A549 (cell line): ENCODE results near the gene FAM20A. TPM values are rescaled to one million over a fixed set of nuclear protein-coding genes. Genes with fewer than 3 reads are reported as not detected.

ENCODE experiments used
- ATAC-seq, 2 experiments: fragments of 200-7000 bp in 1 of 2; fragments of >200 bp in 1 of 2; cut with Nextera tagmentation in 1 of 2; cut with Tn5 transposase in 1 of 2; 3 replicates each; pipeline versions ENCODE4 v1.8.0 to v1.9.1; 2018 to 2020; ENCODE audit warnings: mild to moderate bottlenecking in 1 of 2, moderate library complexity in 1 of 2
- CTCF ChIA-PET: fragments of 300-600 bp; sonication (Branson Sonifier 250); formaldehyde crosslinking; extraction: SDS; loops from one replicate; lab custom pipeline; 2021; ENCODE audit warnings: antibody characterized with exemption, inconsistent platforms; lab: Yijun Ruan, JAX
- POLR2A ChIA-PET: fragments of 350-600 bp; formaldehyde crosslinking; extraction: SDS; loops from one replicate; lab custom pipeline; 2021; ENCODE audit warnings: antibody characterized with exemption, inconsistent platforms; lab: Yijun Ruan, JAX
- DNase-seq, 2 experiments: peaks; one replicate each; pipeline versions ENCODE4 v3.0.0 to v3.0.0-alpha.2; 2011 to 2016; ENCODE audit warnings: low read depth in 1 of 2, low spot score in 1 of 2
- FAIRE-seq: peaks from 2 replicates; lab custom pipeline; 2011; peaks lifted over from hg19 to GRCh38; lab: Jason Lieb, UNC
- H3K27ac ChIP-seq, 2 experiments: fragments of >200 bp; sonication (Bioruptor Twin); formaldehyde crosslinking; 3 replicates each; pipeline ENCODE4 v1.5.1; 2016 to 2017
- H3K4me1 ChIP-seq: fragments of >200 bp; sonication (Bioruptor Twin); formaldehyde crosslinking; 3 replicates; pipeline ENCODE4 v1.6.1; 2016
- H3K4me2 ChIP-seq: fragments of >200 bp; sonication (Bioruptor Twin); formaldehyde crosslinking; 3 replicates; pipeline ENCODE4 v1.6.1; 2016
- H3K4me3 ChIP-seq: fragments of >200 bp; sonication (Bioruptor Twin); formaldehyde crosslinking; 3 replicates; pipeline ENCODE4 v1.5.1; 2016
- H3K9me3 ChIP-seq: fragments of >200 bp; sonication (Bioruptor Twin); formaldehyde crosslinking; 3 replicates; pipeline ENCODE4 v1.6.1; 2016
- ATOH8 ChIP-seq: fragments of 250-450 bp; sonication (Bioruptor Pico); IDR thresholded peaks from 2 replicates; pipeline ENCODE4 v1.5.0; 2020; ENCODE audit warnings: low read depth, mild to moderate bottlenecking, moderate library complexity
- CBX2 ChIP-seq: fragments of 200-600 bp; sonication (generic); IDR thresholded peaks from 2 replicates; pipeline ENCODE4 v1.6.1; 2016; ENCODE audit warnings: low read depth, mild to moderate bottlenecking, borderline replicate concordance
- CEBPB ChIP-seq, 2 experiments: fragments of >200 bp in 1 of 2; sonication (Bioruptor Twin) in 1 of 2; formaldehyde crosslinking in 1 of 2; IDR thresholded peaks; 2 replicates each; pipeline ENCODE4 v1.6.1; 2012 to 2016
- CHD2 ChIP-seq: fragments of 150-350 bp; IDR thresholded peaks from 2 replicates; pipeline ENCODE4 v1.6.1; 2014; ENCODE audit warnings: low read length; ENCODE audit not compliant: partially characterized antibody
- ELK1 ChIP-seq: fragments of 150-350 bp; IDR thresholded peaks from 2 replicates; pipeline ENCODE4 v1.6.1; 2014; ENCODE audit warnings: low read depth, mild to moderate bottlenecking, low read length
- EP300 ChIP-seq, 2 experiments: fragments of >200 bp; sonication (Bioruptor Twin); formaldehyde crosslinking; IDR thresholded peaks; 2 replicates in 1 of 2; 3 replicates in 1 of 2; pipeline ENCODE4 v1.6.1; 2016 to 2017
- FOSB ChIP-seq: fragments of 250-450 bp; sonication (Bioruptor Pico); IDR thresholded peaks from 2 replicates; pipeline ENCODE4 v1.5.0; 2020; ENCODE audit warnings: mild to moderate bottlenecking, moderate library complexity
- FOSL2 ChIP-seq, 2 experiments: fragments of 450-650 bp in 1 of 2; fragments of >200 bp in 1 of 2; sonication (Bioruptor Twin) in 1 of 2; formaldehyde crosslinking; IDR thresholded peaks; 2 replicates each; pipeline versions ENCODE4 v1.5.0 to v1.6.1; 2016 to 2020; ENCODE audit warnings: mild to moderate bottlenecking in 1 of 2, moderate library complexity in 1 of 2
- GATA3 ChIP-seq: IDR thresholded peaks from 2 replicates; pipeline ENCODE4 v1.6.1; 2012; ENCODE audit warnings: borderline replicate concordance
- HDAC2 ChIP-seq: fragments of 200-600 bp; sonication (generic); IDR thresholded peaks from 2 replicates; pipeline ENCODE4 v1.6.1; 2016
- HEYL ChIP-seq: fragments of 250-450 bp; sonication (Bioruptor Pico); IDR thresholded peaks from 2 replicates; pipeline ENCODE4 v1.8.0; 2021; ENCODE audit warnings: mild to moderate bottlenecking, moderate library complexity
- JUN ChIP-seq, 2 experiments: fragments of >200 bp; sonication (Bioruptor Twin); formaldehyde crosslinking; IDR thresholded peaks; 2 replicates in 1 of 2; 3 replicates in 1 of 2; pipeline ENCODE4 v1.6.1; 2016 to 2017
- KDM5A ChIP-seq: fragments of 200-600 bp; sonication (generic); IDR thresholded peaks from 2 replicates; pipeline ENCODE4 v1.6.1; 2016; ENCODE audit warnings: antibody characterized with exemption, mild to moderate bottlenecking
- MAX ChIP-seq: IDR thresholded peaks from 2 replicates; pipeline ENCODE4 v1.6.1; 2012
- NPAS2 ChIP-seq: fragments of 250-450 bp; sonication (Bioruptor Pico); IDR thresholded peaks from 2 replicates; pipeline ENCODE4 v1.8.0; 2022; ENCODE audit warnings: mild to moderate bottlenecking, moderate library complexity, borderline replicate concordance
- NR3C1 ChIP-seq: fragments of >200 bp; sonication (Bioruptor Twin); formaldehyde crosslinking; IDR thresholded peaks from 3 replicates; pipeline ENCODE4 v1.6.1; 2017
- POLR2A ChIP-seq: IDR thresholded peaks from 2 replicates; pipeline ENCODE4 v1.6.1; 2012; ENCODE audit warnings: mild to moderate bottlenecking, low read length
- POLR2AphosphoS2 ChIP-seq: conservative IDR thresholded peaks from 2 replicates; pipeline ENCODE4 v1.6.1; 2012; ENCODE audit warnings: low read length, improper control_type of control experiment, inconsistent platforms
- RAD21 ChIP-seq, 2 experiments: fragments of >200 bp in 1 of 2; sonication (Bioruptor Twin) in 1 of 2; formaldehyde crosslinking in 1 of 2; IDR thresholded peaks in 1 of 2; conservative IDR thresholded peaks in 1 of 2; 2 replicates in 1 of 2; 3 replicates in 1 of 2; pipeline ENCODE4 v1.6.1; 2012 to 2018; ENCODE audit warnings: inconsistent platforms in 1 of 2
- RCOR1 ChIP-seq: fragments of 150-350 bp; IDR thresholded peaks from 2 replicates; pipeline ENCODE4 v1.6.1; 2014; ENCODE audit warnings: antibody characterized with exemption, low read length, low read depth
- REST ChIP-seq: fragments of 200-600 bp; sonication (generic); IDR thresholded peaks from 2 replicates; pipeline ENCODE4 v1.6.1; 2016; ENCODE audit warnings: antibody characterized with exemption, mild to moderate bottlenecking, moderate library complexity
- SREBF2 ChIP-seq: fragments of 450-650 bp; IDR thresholded peaks from 2 replicates; pipeline ENCODE4 v1.6.1; 2014; ENCODE audit warnings: mild to moderate bottlenecking, moderate library complexity
- TFCP2L1 ChIP-seq: fragments of 250-450 bp; sonication (Bioruptor Pico); IDR thresholded peaks from 2 replicates; pipeline ENCODE4 v1.5.0; 2021; ENCODE audit warnings: mild to moderate bottlenecking
- TP53 ChIP-seq: fragments of 250-450 bp; sonication (Bioruptor Pico); IDR thresholded peaks from 2 replicates; pipeline ENCODE4 v1.5.0; 2021; ENCODE audit warnings: mild to moderate bottlenecking, moderate library complexity
- ZC3H11A ChIP-seq: fragments of 450-650 bp; IDR thresholded peaks from 2 replicates; pipeline ENCODE4 v1.6.1; 2014; ENCODE audit warnings: antibody characterized with exemption, mild to moderate bottlenecking
- ZSCAN20 ChIP-seq: fragments of 250-450 bp; sonication (Bioruptor Pico); IDR thresholded peaks from 2 replicates; pipeline ENCODE4 v1.8.0; 2022; ENCODE audit warnings: mild to moderate bottlenecking, moderate library complexity
- WGBS: methylation state at CpG from one replicate; pipeline ENCODE4 v1.1.6; 2017; ENCODE audit errors: missing lambda C conversion rate; 5-methylcytosine and 5-hydroxymethylcytosine counted together
- polyA plus RNA-seq, 4 experiments: library from polyadenylated mRNA; depleted of rRNA in 3 of 4; stranded (reverse); fragments of >200 nt; fragmentation: RNase III in 1 of 4; extraction: RNeasy Plus Mini Kit Qiagen cat#74134 plus additional on column Dnase treatment in 1 of 4; gene quantifications; 2 replicates in 3 of 4; 3 replicates in 1 of 4; pipeline ENCODE4 v1.2.3, GENCODE V29; 2011 to 2017

The FAM20A gene
- polyA plus RNA-seq, 2 of the 4 experiments (the other 2 are of a cell fraction), result 0.05 to 0.09 TPM

DNA sequence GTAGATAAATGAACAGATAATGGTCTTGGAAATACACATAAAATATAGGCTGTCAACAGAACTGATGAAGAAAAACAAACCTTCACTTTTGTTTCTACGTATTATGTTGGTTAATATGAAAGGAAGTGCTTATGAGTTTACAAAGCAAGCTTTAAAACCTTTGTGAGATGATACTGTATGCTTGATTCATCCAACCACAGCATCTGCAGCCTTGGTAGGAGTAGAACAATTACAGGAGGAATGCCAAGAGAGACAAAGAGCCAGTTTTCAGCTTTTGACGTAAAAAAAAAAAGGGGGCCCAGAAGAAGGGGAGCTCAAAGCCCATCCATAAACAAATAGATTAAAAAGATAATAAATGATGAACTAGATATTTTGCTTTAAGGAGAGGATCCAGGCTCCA lies 13.3 kb downstream of the FAM20A start:
- Histone ChIP-seq H3K9me3 (peaks cover 9% of the 10 kb centered on the region; the same call in 2 of the 3 replicates), H3K27ac (no peak overlapping the region), H3K4me2 (no peak overlapping the region), H3K4me1 (no peaks in the 10 kb centered on the region), H3K4me3 (no peak overlapping the region)
- 53% methylated on average over 2 of the region's 2 CpGs for WGBS
- CTCF ChIA-PET, result interaction anchor here (0.7 to 1.2 kb wide), 3 partner anchors 26 to 184 kb away, joined by 3 to 5 read pairs (median 3); no protein-coding TSS in a partner anchor
- no peak for FAIRE-seq
- ATAC-seq, result no peak
- TF ChIP-seq ZSCAN20 (CRISPR knock-in tag) (no peak), HEYL (no peak), MAX (no peak), TFCP2L1 (CRISPR knock-in tag) (no peak), ZC3H11A (no peak), ATOH8 (CRISPR knock-in tag) (no peak), CBX2 (no peak), NR3C1 (no peak), FOSL2 (IDR thresholded peaks at IDR 0.05) (no peak), FOSL2 (CRISPR knock-in tag; IDR thresholded peaks at IDR 0.05) (no peak), TP53 (no peak)
- POLR2A ChIA-PET, result no interaction called here
- DNase-seq, result no peak

GRCh38 chr17:68587026-68587425 lies 14.1 kb downstream of the FAM20A start:
- CTCF ChIA-PET, result no interaction called here

GRCh38 chr17:68585643-68586042 lies 15.5 kb downstream of the FAM20A start:
- CTCF ChIA-PET, result no interaction called here
- no peak for FAIRE-seq

More at GRCh38 chr17:68587026-68587425, 14.1 kb downstream of the FAM20A start:
- Histone ChIP-seq H3K4me3 (no peak overlapping the region), H3K9me3 (peaks cover 9% of the 10 kb centered on the region; the same call in 2 of the 3 replicates), H3K27ac (no peak overlapping the region), H3K4me1 (no peaks in the 10 kb centered on the region), H3K4me2 (no peak overlapping the region)
- DNase-seq (no peak), FAIRE-seq (no peak), ATAC-seq (no peak)
- POLR2A ChIA-PET, result no interaction called here
- WGBS, result 71% methylated on average over 5 of the region's 5 CpGs
- TF ChIP-seq GATA3, result no peak
- TF ChIP-seq EP300 (IDR thresholded peaks at IDR 0.05), result no peak
- TF ChIP-seq KDM5A, result no peak
- no peak for TF ChIP-seq JUN (IDR thresholded peaks at IDR 0.05)
- no peak for TF ChIP-seq CHD2
- TF ChIP-seq ZC3H11A, result no peak
- no peak for TF ChIP-seq ELK1
- TF ChIP-seq NPAS2 (CRISPR knock-in tag), result no peak

DNA sequence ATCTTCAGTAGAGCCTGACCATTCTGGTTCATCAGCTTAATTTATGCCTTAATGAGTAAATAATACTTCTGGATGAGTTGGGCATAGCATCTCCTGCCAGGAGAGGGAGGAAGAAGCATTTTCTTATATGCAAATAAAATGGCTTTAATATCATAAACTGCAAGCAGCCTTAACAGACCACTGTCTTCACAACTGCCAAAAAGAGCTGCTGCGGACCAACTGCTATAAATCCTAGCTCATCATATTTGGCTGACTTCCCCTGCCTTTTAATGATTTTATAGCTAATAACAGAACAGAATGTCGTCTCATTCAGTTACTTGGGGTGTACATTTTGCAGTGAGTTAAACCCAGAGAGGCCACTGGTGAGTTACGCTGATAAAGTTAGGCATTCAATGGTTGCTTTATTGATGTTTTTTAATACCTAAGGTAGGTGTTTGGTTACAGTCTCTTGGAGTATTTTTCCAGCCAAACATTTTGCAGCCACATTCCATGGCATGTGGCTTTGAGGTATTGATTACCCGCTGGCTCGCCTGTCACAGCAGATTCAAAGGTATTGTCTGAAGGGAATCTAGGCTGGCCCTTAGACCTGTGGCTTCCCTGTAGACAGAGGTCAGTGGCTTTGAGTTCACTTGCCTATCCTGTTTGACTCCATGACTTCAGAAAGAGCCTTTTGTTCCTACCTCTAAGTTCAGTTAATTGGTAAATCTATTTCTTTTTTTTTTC lies 16.4 kb downstream of the FAM20A start:
- no peak overlapping the region for H3K4me2 ChIP-seq
- POLR2A ChIA-PET, result no interaction called here
- ATAC-seq, result no peak
- 50% methylated on average over 5 of the region's 5 CpGs for WGBS
- no peak for FAIRE-seq
- no peak overlapping the region for H3K4me3 ChIP-seq
- no peaks in the 10 kb centered on the region for H3K4me1 ChIP-seq
- CTCF ChIA-PET, result no interaction called here
- DNase-seq, result no peak
- no peak overlapping the region for H3K27ac ChIP-seq
- H3K9me3 ChIP-seq, result peaks cover 9% of the 10 kb centered on the region; the same call in 2 of the 3 replicates
- TF ChIP-seq RAD21 (conservative IDR thresholded peaks at IDR 0.05 in 1 of 2, IDR thresholded peaks at IDR 0.05 in 1 of 2) (no peak), FOSB (no peak), HDAC2 (no peak), REST (no peak), POLR2A (no peak), SREBF2 (no peak), RCOR1 (no peak), CEBPB (IDR thresholded peaks at IDR 0.05) (no peak), MAX (no peak)

More at GRCh38 chr17:68585643-68586042, 15.5 kb downstream of the FAM20A start:
- 0 out of 6 replicates have a peak, but pooled peaks of 1 of the 2 experiments have one; percentile 34 for ATAC-seq
- no peak overlapping the region for H3K4me3 ChIP-seq
- no peak overlapping the region for H3K27ac ChIP-seq
- no peaks in the 10 kb centered on the region for H3K4me1 ChIP-seq
- WGBS, result 33% methylated on average over 4 of the region's 4 CpGs
- no peak overlapping the region for H3K4me2 ChIP-seq
- no peak for TF ChIP-seq POLR2AphosphoS2
- POLR2A ChIA-PET, result no interaction called here
- peaks cover 9% of the 10 kb centered on the region; the same call in 2 of the 3 replicates for H3K9me3 ChIP-seq
- no peak for DNase-seq
